ENCODE measurements around the gene HIPK1. TPM values are rescaled to one million over a fixed set of nuclear protein-coding genes. Genes with fewer than 3 reads are reported as not detected.

Gene HIPK1
- total and polyA plus RNA-seq, 2 of the 13 experiments (the other 11 are each of a cell fraction or from before 2014, with no cell fraction given): 20.8 to 33.4 TPM

DNA sequence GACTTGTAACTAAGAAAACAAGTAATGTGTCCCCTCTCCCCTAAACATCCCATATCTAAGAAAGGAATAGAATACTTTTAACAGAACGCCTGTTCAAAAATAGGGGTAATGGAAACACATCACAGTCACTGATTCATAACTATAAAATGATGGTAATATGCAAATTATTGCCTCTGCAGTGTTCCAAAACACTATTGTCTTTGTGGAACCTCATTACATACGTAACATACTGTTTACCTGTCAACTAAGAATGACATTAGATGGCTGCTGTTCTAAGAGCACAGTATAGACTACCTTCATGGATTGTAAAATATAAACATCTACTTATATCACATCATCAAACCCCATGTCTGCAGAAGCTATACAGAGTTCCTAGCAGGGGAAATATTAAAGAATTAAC, 38.3 kb upstream of the HIPK1 start:
- intact Hi-C loops (cut with micrococcal nuclease; ENCODE audit: unreplicated experiment): no loop called here
- Histone ChIP-seq H3K27ac (ENCODE audit: extremely low read length, insufficient read depth, low read length) (no peak overlapping the region), H3K9ac (ENCODE audit: insufficient read depth, low read depth, low read length) (no peak overlapping the region), H2AFZ (ENCODE audit: low read length) (no peak overlapping the region), H3K4me2 (ENCODE audit: low read depth, low read length) (no peak overlapping the region), H3K79me2 (ENCODE audit: insufficient read depth, low read length) (no peaks in the 10 kb centered on the region), H3K4me3 (replicated peaks in 1 of 3; ENCODE audit: insufficient read depth in 1 of 3, low read depth in 2 of 3, low read length in 3 of 3) (no peak overlapping the region), H3K4me1 (ENCODE audit: insufficient read depth, low read length) (no peaks in the 10 kb centered on the region), H3K36me3 (replicated peaks in 1 of 2; ENCODE audit: control insufficient read depth in 1 of 2, insufficient read depth in 2 of 2, low read length in 2 of 2) (peaks cover under 1 to 7% of the 10 kb centered on the region in 2 experiments; a peak in 2 of 5 replicates), H3K9me3 (ENCODE audit: low read length) (no peaks in the 10 kb centered on the region), H3K27me3 (ENCODE audit: control insufficient read depth in 1 of 2, insufficient read depth in 2 of 2, low read length in 2 of 2) (no peaks in the 10 kb centered on the region), H4K20me1 (ENCODE audit: insufficient read depth, low read length) (no peaks in the 10 kb centered on the region)
- POLR2A ChIA-PET: no interaction called here
- CTCF ChIA-PET (ENCODE audit: low intra/inter-chr PET ratio, low total read pairs): no interaction called here
- in situ Hi-C loops (cut with HindIII; ENCODE audit: extremely low pct_ligation_motif_present, low pct_unique_long_range_greater_than_20kb): no loop called here
- WGBS (ENCODE audit: low lambda C conversion rate): 34% methylated on average over 2 of the region's 2 CpGs
- DNase-seq (ENCODE audit: low spot score): no peak
- TF ChIP-seq, protein P1, sequence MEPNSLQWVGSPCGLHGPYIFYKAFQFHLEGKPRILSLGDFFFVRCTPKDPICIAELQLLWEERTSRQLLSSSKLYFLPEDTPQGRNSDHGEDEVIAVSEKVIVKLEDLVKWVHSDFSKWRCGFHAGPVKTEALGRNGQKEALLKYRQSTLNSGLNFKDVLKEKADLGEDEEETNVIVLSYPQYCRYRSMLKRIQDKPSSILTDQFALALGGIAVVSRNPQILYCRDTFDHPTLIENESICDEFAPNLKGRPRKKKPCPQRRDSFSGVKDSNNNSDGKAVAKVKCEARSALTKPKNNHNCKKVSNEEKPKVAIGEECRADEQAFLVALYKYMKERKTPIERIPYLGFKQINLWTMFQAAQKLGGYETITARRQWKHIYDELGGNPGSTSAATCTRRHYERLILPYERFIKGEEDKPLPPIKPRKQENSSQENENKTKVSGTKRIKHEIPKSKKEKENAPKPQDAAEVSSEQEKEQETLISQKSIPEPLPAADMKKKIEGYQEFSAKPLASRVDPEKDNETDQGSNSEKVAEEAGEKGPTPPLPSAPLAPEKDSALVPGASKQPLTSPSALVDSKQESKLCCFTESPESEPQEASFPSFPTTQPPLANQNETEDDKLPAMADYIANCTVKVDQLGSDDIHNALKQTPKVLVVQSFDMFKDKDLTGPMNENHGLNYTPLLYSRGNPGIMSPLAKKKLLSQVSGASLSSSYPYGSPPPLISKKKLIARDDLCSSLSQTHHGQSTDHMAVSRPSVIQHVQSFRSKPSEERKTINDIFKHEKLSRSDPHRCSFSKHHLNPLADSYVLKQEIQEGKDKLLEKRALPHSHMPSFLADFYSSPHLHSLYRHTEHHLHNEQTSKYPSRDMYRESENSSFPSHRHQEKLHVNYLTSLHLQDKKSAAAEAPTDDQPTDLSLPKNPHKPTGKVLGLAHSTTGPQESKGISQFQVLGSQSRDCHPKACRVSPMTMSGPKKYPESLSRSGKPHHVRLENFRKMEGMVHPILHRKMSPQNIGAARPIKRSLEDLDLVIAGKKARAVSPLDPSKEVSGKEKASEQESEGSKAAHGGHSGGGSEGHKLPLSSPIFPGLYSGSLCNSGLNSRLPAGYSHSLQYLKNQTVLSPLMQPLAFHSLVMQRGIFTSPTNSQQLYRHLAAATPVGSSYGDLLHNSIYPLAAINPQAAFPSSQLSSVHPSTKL (CRISPR knock-in tag; IDR thresholded peaks at IDR 0.05): no peak
- no peak for TF ChIP-seq GTF3A (CRISPR knock-in tag; conservative IDR thresholded peaks at IDR 0.05)
- no peak for FAIRE-seq
- BruUV-seq (replicated peaks): no TSS peak
- no peak for ATAC-seq

DNA sequence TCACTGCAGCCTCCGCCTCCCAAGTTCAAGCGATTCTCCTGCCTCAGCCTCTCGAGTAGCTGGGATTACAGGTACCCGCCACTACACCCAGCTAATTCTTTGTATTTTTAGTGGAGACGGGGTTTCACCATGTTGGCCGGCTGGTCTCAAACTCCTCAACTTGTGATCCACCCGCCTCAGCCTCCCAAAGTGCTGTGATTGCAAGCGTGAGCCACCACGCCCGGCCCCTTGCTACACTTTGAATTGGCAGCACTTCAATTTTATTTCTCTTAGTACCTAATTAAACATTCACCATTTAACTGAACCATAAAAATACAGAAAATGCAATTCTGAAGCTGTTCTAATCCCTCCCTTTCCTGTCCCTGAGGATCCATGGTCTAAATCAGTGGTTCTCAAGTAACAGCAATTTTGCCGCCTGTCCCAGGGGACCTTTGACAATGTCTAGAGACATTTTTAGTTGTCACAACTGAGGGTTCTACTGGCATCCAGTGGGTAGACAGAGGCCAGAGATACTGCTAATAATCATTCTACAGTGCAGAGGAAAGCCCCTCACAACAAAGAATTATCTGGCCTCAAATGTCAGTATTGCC, 37.4 kb upstream of the HIPK1 start:
- H3K4me2 ChIP-seq (ENCODE audit: low read depth, low read length): no peak overlapping the region
- no peak for FAIRE-seq
- no peaks in the 10 kb centered on the region for H3K9me3 ChIP-seq (ENCODE audit: low read length)
- H3K9ac ChIP-seq (ENCODE audit: insufficient read depth, low read depth, low read length): no peak overlapping the region
- 97% methylated on average over 11 of the region's 11 CpGs for WGBS (ENCODE audit: low lambda C conversion rate)
- H2AFZ ChIP-seq (ENCODE audit: low read length): no peak overlapping the region
- H3K27me3 ChIP-seq (ENCODE audit: control insufficient read depth in 1 of 2, insufficient read depth in 2 of 2, low read length in 2 of 2): no peaks in the 10 kb centered on the region
- BruUV-seq (replicated peaks): no TSS peak
- ChIA-PET CTCF (ENCODE audit: low intra/inter-chr PET ratio, low total read pairs) (no interaction called here), POLR2A (no interaction called here)
- DNase-seq (ENCODE audit: low spot score): no peak
- in situ Hi-C loops (cut with HindIII; ENCODE audit: extremely low pct_ligation_motif_present, low pct_unique_long_range_greater_than_20kb) (no loop called here), intact Hi-C loops (cut with micrococcal nuclease; ENCODE audit: unreplicated experiment) (no loop called here)
- no peaks in the 10 kb centered on the region for H4K20me1 ChIP-seq (ENCODE audit: insufficient read depth, low read length)
- ATAC-seq: no peak
- no peaks in the 10 kb centered on the region for H3K79me2 ChIP-seq (ENCODE audit: insufficient read depth, low read length)
- peaks cover 3 to 13% of the 10 kb centered on the region in 2 experiments; a peak in 2 of 5 replicates for H3K36me3 ChIP-seq (replicated peaks in 1 of 2; ENCODE audit: control insufficient read depth in 1 of 2, insufficient read depth in 2 of 2, low read length in 2 of 2)
- no peaks in the 10 kb centered on the region for H3K4me1 ChIP-seq (ENCODE audit: insufficient read depth, low read length)
- H3K4me3 ChIP-seq (replicated peaks in 1 of 3; ENCODE audit: insufficient read depth in 1 of 3, low read depth in 2 of 3, low read length in 3 of 3): no peak overlapping the region
- no peak overlapping the region for H3K27ac ChIP-seq (ENCODE audit: extremely low read length, insufficient read depth, low read length)
- TF ChIP-seq ZNF484 (CRISPR knock-in tag; IDR thresholded peaks at IDR 0.05; ENCODE audit: borderline replicate concordance, low read depth): no peak
- no peak for TF ChIP-seq ZSCAN12 (CRISPR knock-in tag; IDR thresholded peaks at IDR 0.05)
- TF ChIP-seq ATRX (CRISPR knock-in tag; IDR thresholded peaks at IDR 0.05; ENCODE audit: borderline replicate concordance): no peak
- no peak for TF ChIP-seq ZNF558 (CRISPR knock-in tag; IDR thresholded peaks at IDR 0.05; ENCODE audit: borderline replicate concordance)
- no peak for TF ChIP-seq ATF7 (IDR thresholded peaks at IDR 0.05)
- no peak for TF ChIP-seq ATF7 (CRISPR knock-in tag; IDR thresholded peaks at IDR 0.05)
- no peak for TF ChIP-seq ZC3H13 (CRISPR knock-in tag; IDR thresholded peaks at IDR 0.05)
- no peak for TF ChIP-seq MYNN (CRISPR knock-in tag; IDR thresholded peaks at IDR 0.05; ENCODE audit: low read depth)
- TF ChIP-seq, protein P2, sequence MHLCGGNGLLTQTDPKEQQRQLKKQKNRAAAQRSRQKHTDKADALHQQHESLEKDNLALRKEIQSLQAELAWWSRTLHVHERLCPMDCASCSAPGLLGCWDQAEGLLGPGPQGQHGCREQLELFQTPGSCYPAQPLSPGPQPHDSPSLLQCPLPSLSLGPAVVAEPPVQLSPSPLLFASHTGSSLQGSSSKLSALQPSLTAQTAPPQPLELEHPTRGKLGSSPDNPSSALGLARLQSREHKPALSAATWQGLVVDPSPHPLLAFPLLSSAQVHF (CRISPR knock-in tag; IDR thresholded peaks at IDR 0.05): no peak
- no peak for TF ChIP-seq TRIM24 (CRISPR knock-in tag; IDR thresholded peaks at IDR 0.05)
- TF ChIP-seq NRL (CRISPR knock-in tag; IDR thresholded peaks at IDR 0.05; ENCODE audit: borderline replicate concordance): no peak
- TF ChIP-seq HNRNPLL (IDR thresholded peaks at IDR 0.05; ENCODE audit: low read depth, low read length, poor library complexity, severe bottlenecking): no peak
- TF ChIP-seq ZNF879 (CRISPR knock-in tag; IDR thresholded peaks at IDR 0.05): no peak
- no peak for TF ChIP-seq PITX1 (CRISPR knock-in tag; IDR thresholded peaks at IDR 0.05)
